Measurements from ENCODE around the gene EFEMP2.

- TF ChIP-seq CTCF (IDR thresholded peaks at IDR 0.05; ENCODE audit: extremely low read depth in 1 of 2, insufficient read depth in 1 of 2, low read depth in 1 of 2, low read length in 2 of 2) (peak; percentile 93 to 97), EZH2 (IDR thresholded peaks at IDR 0.05; ENCODE audit: borderline replicate concordance, low read depth, low read length, severe bottlenecking) (no peak), POLR2A (IDR thresholded peaks at IDR 0.05; ENCODE audit: low read depth, low read length) (peak; percentile 59), MYC (IDR thresholded peaks at IDR 0.05; ENCODE audit: low read depth, low read length) (no peak), JUN (IDR thresholded peaks at IDR 0.05; ENCODE audit: borderline replicate concordance, insufficient read depth, insufficient read length, low read depth) (no peak), MAX (IDR thresholded peaks at IDR 0.05; ENCODE audit: insufficient read depth, insufficient read length) (no peak), POLR2AphosphoS5 (IDR thresholded peaks at IDR 0.05; ENCODE audit: insufficient read depth, low read depth, low read length) (peak; percentile 56), GATA2 (IDR thresholded peaks at IDR 0.05; ENCODE audit: insufficient read depth, insufficient read length, low read depth, low read length) (no peak), FOS (IDR thresholded peaks at IDR 0.05; ENCODE audit: borderline replicate concordance, insufficient read depth, low read length) (no peak)
These were observed 12.1 kb downstream of the EFEMP2 start, which contains the start of gene MUS81 for GRCh38 chr11:65860278-65861164.
